ENCODE data around the gene AZU1. TPM values are rescaled to one million over a fixed set of nuclear protein-coding genes. Genes with fewer than 3 reads are reported as not detected.
A peak's percentile ranks its signal among the peaks of the same experiment; 100 is the strongest.

The AZU1 gene
- total RNA-seq, 1 experiment from 2014 or later, result not detected

- ChIA-PET CTCF (interaction anchor here (0.5 kb wide), 1 partner anchor 15 kb away, joined by 3 read pairs; no protein-coding TSS in a partner anchor), POLR2A (interaction anchor here (1.0 kb wide), 1 partner anchor 52 kb away, joined by 3 read pairs; no protein-coding TSS in a partner anchor)
- H3K36me3 Mint-ChIP-seq (ENCODE audit: insufficient read depth, unreplicated experiment), result peaks cover 45% of the 10 kb centered on the region
- no peak for TF ChIP-seq CTCF (IDR thresholded peaks at IDR 0.05; ENCODE audit: unreplicated experiment)
- peak overlapping the region; percentile 75 for H3K4me3 Mint-ChIP-seq (ENCODE audit: unreplicated experiment)
- no peaks in the 10 kb centered on the region for H3K27me3 Mint-ChIP-seq (ENCODE audit: insufficient read depth, unreplicated experiment)
- BruUV-seq (replicated peaks), result no TSS peak
- DNase-seq (ENCODE audit: unreplicated experiment), result peak; percentile 52
- intact Hi-C loops (cut with micrococcal nuclease), result loop anchor here (5.0 kb wide), 1 partner anchor 41 kb away; the partner anchor contains the start of gene R3HDM4
- H3K4me1 Mint-ChIP-seq (ENCODE audit: insufficient read depth, unreplicated experiment), result peaks cover 24% of the 10 kb centered on the region
- no peak overlapping the region for H3K27ac Mint-ChIP-seq (ENCODE audit: low read depth, unreplicated experiment)
- H3K9me3 Mint-ChIP-seq (ENCODE audit: unreplicated experiment), result no peaks in the 10 kb centered on the region
Observed at GRCh38 chr19:871446-872265, 44.0 kb downstream of the AZU1 start.

- ChIA-PET CTCF (interaction anchor here (0.6 kb wide), 1 partner anchor 73 kb away, joined by 3 read pairs; no protein-coding TSS in a partner anchor), POLR2A (interaction anchor here (1.0 kb wide), 1 partner anchor 51 kb away, joined by 3 read pairs; no protein-coding TSS in a partner anchor)
- H3K36me3 Mint-ChIP-seq (ENCODE audit: insufficient read depth, unreplicated experiment), result peaks cover 40% of the 10 kb centered on the region
- DNase-seq (ENCODE audit: unreplicated experiment), result peak; percentile 95
- peak overlapping the region; percentile 75 for H3K4me3 Mint-ChIP-seq (ENCODE audit: unreplicated experiment)
- BruUV-seq (replicated peaks), result no TSS peak
- intact Hi-C loops (cut with micrococcal nuclease), result loop anchor here (5.0 kb wide), 1 partner anchor 40 kb away; the partner anchor contains the start of gene R3HDM4
- peaks cover 24% of the 10 kb centered on the region for H3K4me1 Mint-ChIP-seq (ENCODE audit: insufficient read depth, unreplicated experiment)
- TF ChIP-seq CTCF (IDR thresholded peaks at IDR 0.05; ENCODE audit: unreplicated experiment), result no peak
- peak overlapping the region; percentile 64 for H3K27ac Mint-ChIP-seq (ENCODE audit: low read depth, unreplicated experiment)
- H3K27me3 Mint-ChIP-seq (ENCODE audit: insufficient read depth, unreplicated experiment), result no peaks in the 10 kb centered on the region
- H3K9me3 Mint-ChIP-seq (ENCODE audit: unreplicated experiment), result no peaks in the 10 kb centered on the region
Observed at GRCh38 chr19:872266-872951, 44.8 kb downstream of the AZU1 start.

GRCh38 chr19:873084-873483, 45.4 kb downstream of the AZU1 start:
- H3K36me3 Mint-ChIP-seq (ENCODE audit: insufficient read depth, unreplicated experiment), result peaks cover 33% of the 10 kb centered on the region

More at GRCh38 chr19:873084-873483, 45.4 kb downstream of the AZU1 start:
- ChIA-PET CTCF (no interaction called here), POLR2A (interaction anchor here (0.6 to 1.3 kb wide), 4 partner anchors 18 to 76 kb away, joined by 3 to 6 read pairs (median 3); partner anchors contain the start of genes MED16 and RNU6-9)
- Mint-ChIP-seq H3K9me3 (ENCODE audit: unreplicated experiment) (no peaks in the 10 kb centered on the region), H3K27ac (ENCODE audit: low read depth, unreplicated experiment) (peak overlapping the region; percentile 64), H3K4me1 (ENCODE audit: insufficient read depth, unreplicated experiment) (peaks cover 24% of the 10 kb centered on the region), H3K27me3 (ENCODE audit: insufficient read depth, unreplicated experiment) (no peaks in the 10 kb centered on the region), H3K4me3 (ENCODE audit: unreplicated experiment) (peak overlapping the region; percentile 75)
- DNase-seq (ENCODE audit: unreplicated experiment), result peak; percentile 89
- BruUV-seq (replicated peaks), result no TSS peak
- intact Hi-C loops (cut with micrococcal nuclease), result loop anchor here (5.0 kb wide), 1 partner anchor 39 kb away; the partner anchor contains the start of gene R3HDM4
- TF ChIP-seq CTCF (IDR thresholded peaks at IDR 0.05; ENCODE audit: unreplicated experiment), result no peak

All from MCF 10A (cell line).